GM19372 (cell line): ENCODE measurements around the gene ABCA3.

Experiments used
- ATAC-seq: cut with Tn5 transposase; IDR thresholded peaks from one replicate; pipeline ENCODE4 v1.9.1; 2021; ENCODE audit warnings: mild to moderate bottlenecking, low read depth, moderate library complexity; ENCODE audit not compliant: unreplicated experiment

ABCA3 gene

DNA sequence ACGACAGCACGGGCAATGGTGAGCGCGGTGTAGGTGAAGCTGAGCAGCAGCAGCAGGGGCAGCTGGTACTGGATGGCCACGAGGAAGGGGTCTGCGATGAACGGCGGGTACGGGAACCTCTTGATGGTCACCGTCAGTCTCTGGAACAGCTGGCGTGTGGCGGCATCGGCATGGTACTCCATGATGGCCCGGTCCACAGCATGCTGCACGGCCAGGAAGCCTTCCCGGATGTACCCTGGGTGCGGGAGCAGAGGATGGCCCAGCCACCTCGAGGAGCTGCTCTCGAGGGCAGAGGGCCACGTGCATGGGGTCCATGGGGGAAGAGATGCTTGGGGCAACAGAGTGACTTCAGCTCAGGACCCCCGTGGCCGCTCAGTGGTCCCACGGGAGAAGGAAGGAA lies 20.9 kb downstream of the ABCA3 start:
- no peak for ATAC-seq

DNA sequence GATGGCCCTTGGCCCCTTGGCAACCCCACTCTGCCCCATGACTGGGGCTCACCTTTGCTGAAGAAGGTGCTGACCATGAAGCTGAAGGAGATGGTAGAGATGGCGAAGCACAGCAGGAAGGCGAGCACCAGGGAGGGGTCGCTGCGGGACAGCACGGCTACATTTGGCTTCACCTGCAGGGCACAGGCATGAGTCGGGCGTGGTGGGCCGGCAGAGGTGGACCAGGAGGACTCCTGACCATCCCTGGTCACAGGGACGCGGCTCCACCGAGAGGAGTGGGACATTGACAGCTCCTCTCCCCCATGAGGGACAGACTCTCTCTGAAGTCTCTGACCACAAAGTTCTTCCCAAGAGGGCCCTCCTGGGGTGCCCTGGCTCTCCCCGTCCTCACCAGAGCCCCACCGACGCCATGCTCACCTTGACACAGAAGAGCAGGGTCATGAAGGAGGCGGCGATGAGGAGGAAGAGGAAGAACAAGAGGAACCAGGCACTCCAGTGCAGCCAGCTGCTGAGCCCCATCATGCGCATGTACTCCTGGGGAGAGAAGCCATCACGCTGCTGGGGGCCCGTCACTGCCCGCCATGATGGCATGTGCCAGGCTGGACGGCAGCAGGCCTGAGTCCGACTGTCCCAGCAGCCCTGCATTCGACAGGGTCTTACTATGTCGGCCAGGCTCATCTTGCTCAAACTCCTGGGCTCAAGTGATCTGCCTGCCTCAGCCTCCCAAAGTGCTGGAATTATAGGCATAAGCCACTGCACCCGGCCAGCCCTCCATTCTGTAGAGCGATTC lies 23.1 kb downstream of the ABCA3 start:
- no peak for ATAC-seq

DNA sequence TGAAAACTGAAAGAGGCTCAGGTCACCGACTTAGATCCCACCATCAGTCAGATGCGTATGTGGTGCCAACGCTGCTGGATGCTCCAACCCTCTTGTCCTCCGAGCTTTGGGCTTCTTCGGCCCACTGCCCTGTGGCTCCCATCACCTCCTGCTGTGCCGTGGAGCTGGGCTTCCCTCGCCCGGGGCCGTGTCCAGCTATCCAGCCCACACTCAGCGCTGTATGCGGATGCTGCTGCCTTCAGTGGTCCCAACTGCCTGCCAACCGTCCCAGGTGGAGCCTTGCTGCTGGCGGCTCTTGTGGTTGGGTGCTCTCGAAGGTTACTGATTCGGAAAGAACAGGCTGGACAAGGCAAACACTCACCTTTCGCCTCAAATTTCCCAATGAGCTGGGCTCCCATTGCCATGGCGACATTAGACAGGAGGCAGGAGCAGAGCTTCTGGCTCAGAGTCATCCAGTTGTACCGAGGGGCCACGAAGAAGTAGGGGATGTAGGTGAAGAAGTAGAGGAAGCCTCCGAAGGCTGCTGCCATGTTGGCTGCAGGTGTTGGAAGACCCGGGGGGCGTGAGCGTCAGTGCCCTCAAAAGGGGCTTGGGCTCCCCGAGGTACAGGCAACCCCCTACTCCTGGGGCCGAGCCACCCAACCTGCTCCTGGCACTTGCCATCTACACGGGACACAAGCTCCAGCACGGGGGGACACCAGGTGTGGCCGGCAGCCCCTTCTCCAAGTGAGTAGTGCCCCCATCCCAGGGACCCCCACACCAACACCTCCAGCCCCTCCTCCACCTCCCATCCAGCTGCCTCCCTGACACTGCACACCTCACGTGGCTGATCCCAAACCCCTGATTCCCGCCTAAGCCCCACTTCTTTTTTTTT lies 32.2 kb downstream of the ABCA3 start:
- ATAC-seq = no peak

- ATAC-seq = no peak
Observed at GRCh38 chr16:2299915-2300192, 40.7 kb downstream of the ABCA3 start.

- no peak for ATAC-seq
Observed at GRCh38 chr16:2299121-2299914, 41.2 kb downstream of the ABCA3 start.

DNA sequence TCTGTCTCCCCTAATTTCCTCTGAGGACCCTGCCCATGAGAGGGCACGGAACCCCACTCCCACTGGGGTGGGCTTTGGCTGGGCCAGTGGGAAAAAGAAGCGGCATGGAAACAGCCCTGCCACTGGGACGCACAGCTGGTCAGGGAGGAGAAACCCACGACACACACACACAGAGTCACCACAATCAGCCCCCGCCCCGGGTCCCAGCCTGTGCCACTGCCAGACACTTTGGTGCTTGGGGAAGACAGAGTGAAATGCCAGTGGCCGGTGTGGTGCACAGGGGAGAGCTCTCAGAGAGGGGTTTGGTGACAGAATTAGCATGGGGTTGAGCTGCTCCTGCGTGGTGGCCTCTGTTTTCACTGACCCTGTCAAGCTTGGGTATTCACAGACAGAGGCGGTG lies 41.9 kb downstream of the ABCA3 start:
- no peak for ATAC-seq

DNA sequence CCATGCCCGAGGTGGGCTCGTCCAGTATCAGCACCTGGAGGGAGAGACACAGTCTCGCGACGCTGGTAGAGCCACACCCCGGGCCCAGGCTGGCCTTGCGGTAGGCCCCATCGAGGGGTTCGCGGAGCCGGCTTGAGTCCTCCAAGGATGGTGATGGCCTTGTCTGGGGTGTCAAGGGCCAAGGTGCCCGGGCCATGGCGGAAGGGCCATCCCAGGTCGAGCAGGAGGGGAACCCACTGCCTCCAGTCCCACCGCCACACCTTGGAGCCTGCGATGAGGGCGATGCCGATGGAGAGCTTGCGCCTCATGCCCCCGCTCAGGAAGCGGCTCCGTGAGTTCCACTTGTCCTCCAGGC lies 43.0 kb downstream of the ABCA3 start:
- ATAC-seq = no peak

DNA sequence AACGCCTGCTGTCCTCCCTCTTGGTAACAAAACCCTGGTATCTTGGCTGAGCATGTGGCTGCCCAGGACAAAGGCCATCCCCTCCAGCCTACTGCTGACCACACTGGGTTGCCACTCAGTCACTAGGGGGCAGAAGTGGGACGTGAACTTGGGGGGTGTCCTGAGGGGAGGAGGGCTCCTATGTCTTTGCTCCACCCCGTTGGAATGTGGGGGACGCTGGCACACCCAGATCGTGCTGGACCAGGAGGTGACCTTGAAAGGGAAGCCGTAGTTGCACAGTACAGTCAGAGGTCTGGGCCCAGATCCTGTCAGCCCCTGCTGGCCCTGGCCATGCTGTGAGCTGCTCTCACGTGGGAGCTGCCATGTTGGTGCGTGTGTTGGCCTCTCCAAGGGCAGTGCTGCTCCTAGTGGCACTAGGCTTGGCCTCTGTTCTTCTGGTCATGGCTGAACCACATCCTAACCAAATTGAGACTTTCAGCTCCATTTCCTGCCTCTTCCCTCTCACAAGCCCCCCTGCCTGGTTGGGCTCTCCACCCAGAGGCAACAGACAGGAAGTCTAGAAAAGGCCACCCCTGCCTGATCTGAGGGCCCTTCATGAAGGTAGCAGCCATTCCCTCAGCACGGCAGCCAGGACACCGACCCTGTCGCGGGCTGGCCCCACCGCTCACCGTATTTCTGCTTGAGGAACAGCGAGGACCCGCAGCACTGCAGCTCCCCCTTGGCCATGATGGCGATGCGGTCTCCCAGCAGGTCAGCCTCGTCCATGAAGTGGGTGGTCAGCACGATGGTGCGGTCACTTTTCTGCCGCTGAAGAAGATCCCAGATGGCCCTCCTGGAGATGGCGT lies 43.6 kb downstream of the ABCA3 start:
- ATAC-seq = no peak

- no peak for ATAC-seq
Observed at GRCh38 chr16:2295056-2295798, 45.3 kb downstream of the ABCA3 start.

DNA sequence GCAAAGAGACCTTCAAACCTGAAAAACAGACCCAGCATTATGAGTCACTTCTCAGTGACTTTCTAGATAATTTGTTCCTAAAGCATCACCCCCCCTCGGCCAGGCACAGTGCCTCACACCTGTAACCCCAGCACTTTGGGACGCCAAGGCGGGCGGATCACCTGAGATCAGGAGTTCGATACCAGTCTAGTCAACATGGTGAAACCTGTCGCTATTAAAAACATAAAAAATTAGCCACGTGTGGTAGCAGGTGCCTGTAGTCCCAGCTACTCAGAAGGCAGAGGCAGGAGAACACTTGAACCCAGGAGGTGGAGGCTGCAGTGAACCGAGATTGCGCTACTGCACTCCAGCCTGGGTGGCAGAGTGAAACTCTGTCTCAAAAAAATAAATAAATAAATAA lies 48.3 kb downstream of the ABCA3 start:
- ATAC-seq = no peak

DNA sequence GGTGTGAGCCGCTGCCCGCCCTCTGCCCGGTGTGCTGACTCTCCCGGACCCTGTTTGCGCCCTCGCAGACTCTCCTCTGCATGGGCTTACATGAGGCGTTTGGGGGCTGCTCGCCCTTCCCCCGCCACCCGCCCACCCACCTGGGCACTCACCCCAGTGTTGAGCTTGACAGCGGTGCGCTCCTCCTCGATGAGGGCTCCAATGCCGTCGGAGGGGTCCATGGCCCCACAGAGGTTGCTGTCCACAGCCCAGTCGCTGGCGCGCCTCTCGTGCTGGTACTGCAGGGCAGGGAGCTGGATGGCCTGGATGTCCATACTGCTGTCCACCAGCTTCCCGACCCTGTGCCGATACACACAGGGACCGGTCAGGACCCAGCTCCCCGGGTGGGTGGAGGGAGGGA lies 51.2 kb downstream of the ABCA3 start:
- no peak for ATAC-seq

- no peak for ATAC-seq
Observed at GRCh38 chr16:2288726-2289125, 51.8 kb downstream of the ABCA3 start.

DNA sequence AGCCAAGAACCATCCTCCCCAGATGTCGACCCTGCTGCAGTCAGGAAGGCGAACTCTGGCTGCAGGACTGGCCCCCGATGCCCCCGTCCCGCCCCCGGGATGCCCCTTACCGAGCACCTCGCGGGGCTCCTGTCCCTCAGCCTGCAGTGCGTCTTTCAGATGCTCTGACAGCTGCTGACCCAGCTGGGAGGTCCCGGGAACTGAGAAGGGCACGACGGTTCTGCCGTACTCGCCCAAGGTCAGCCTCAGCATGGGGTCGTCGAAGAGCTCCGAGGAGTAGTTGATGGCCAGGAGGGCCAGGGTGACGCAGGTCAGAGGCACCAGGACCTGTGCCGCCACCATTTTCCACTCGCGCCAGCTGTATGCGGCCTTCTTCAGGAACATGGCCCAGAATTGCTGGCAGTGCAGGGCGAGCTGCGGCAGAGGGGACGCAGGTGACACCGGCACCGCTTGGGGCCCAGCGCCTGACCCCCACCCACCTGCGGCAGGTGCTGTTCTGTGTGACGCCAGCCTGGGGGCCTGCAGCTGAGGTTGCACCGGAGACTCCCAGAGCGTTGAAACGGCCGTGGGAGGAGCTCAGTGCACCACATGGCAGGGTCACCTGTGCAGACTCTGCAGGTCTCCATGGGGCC lies 52.5 kb downstream of the ABCA3 start:
- no peak for ATAC-seq

GRCh38 chr16:2286550-2286949 lies 54.0 kb downstream of the ABCA3 start:
- ATAC-seq = no peak

DNA sequence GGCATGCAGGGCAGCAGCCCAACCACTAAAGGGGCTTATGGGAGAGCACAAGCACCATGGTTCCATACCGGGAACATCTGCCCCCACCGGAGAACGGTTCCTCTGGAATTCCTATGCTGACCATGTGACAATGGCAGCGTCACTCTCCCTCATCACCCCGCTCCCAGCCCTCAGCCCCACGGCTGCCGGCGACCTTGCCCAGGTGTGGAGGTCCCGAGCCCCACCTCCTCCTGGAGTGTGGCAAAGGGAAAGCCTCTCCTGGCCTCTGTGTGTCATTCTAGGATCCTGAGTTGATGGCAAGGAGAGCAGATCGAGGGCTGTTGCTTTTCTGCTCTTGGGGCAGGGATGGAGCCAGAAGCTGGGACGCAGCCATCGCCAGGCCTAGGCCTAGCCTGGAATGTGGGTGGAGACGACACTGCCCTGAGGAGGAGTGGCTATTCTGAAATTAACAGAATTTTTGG lies 54.8 kb downstream of the ABCA3 start:
- no peak for ATAC-seq

DNA sequence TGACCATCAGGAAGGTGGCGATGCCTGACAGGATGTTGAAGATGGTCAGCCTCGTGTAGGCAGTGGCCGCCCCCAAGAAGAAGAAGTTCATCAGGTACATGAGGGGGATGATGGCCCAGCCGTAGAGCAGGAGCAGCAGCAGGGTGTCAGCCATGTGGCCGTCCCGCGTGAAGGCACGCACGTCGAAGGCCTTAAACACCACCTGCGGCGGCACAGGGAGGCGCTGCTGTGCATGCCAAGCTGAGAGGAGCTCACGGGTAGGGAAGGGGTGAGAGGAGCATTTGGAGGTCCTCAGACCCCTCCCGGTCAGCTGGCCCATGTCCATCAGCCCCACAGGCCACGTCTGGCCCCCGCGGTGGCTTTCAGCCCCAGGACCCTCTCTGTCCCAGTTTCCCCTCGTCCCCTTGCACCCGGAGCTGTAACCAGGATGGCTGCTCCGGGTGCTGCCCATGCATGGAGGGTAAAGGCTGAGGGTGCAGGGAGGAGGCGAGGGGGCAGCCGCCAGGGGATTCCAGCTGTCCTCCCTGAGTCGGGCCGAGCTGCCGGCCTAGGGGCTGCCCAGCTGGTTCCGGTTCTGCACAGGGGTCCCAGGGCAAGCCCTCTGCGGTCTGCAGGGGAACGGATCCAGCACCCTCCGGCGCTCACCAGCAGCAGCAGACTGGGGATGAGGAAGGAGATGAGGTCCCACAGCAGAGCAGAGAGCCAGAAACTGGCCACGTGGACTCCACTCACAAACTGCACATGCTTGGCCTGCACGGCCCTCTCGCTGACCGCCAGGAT lies 55.5 kb downstream of the ABCA3 start:
- no peak for ATAC-seq

DNA sequence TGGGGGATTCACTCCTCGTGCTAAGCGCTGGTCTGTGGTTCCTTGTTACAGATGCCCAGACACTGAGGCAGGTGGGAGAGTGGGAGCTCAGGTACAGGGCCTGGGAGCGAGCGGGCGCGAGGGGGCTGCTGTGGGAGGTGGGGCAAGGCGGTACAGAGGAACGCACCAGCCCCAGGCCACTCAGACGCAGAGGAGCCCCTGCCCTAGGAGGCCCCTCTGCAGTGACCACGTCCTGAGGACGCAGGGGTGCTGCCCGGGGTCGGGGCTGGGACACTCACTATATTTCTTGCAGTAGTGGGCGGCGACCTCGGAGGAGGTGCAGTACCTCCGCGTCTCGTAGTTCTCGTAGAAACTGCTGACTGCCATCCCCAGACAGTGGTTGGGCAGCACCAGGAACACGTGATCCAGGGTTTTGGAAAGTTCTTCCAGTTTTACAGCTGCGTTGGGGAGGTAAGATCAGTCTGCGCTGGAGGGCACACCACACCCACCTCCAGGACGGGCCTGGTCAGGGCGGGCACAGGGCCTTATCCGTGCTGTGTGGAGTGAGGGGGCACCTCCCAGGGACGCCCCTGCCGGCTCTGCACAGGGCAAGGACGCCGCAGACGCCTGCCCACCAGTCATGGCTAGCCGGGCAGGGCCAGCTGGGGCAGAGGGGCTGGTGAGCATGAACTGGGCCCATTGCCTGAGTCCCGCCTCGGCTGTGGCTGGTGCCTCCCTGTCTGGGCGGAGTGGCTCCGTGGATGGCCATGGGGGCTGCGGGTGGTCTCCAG lies 56.3 kb downstream of the ABCA3 start:
- no peak for ATAC-seq
